HepG2 (cell line): ENCODE data around the gene NEURL1. TPM values are rescaled to one million over a fixed set of nuclear protein-coding genes. Genes with fewer than 3 reads are reported as not detected.

Experiments used
- CBFB ChIP-seq: sonication (generic); formaldehyde crosslinking; IDR thresholded peaks from 2 replicates; pipeline ENCODE4 v1.4.0; 2020; ENCODE audit warnings: missing genetic modification reagents
- FOXA3 ChIP-seq: IDR thresholded peaks from 2 replicates; pipeline ENCODE4 v1.6.1; 2016; ENCODE audit warnings: missing genetic modification reagents, missing compliant biosample characterization
- FOXO1 ChIP-seq: sonication (generic); formaldehyde crosslinking; IDR thresholded peaks from 2 replicates; pipeline ENCODE4 v1.4.0; 2020; ENCODE audit warnings: missing genetic modification reagents
- FOXP1 ChIP-seq, 2 experiments: fragments of 450-650 bp in 1 of 2; IDR thresholded peaks; 2 replicates each; pipeline ENCODE4 v1.6.1; 2017 to 2018; ENCODE audit warnings: antibody characterized with exemption in 1 of 2
- GFI1 ChIP-seq: sonication (generic); formaldehyde crosslinking; IDR thresholded peaks from 2 replicates; pipeline ENCODE4 v1.5.0; 2020; ENCODE audit warnings: missing genetic modification reagents, mild to moderate bottlenecking, borderline replicate concordance
- HNRNPH1 ChIP-seq: fragments of 200-400 bp; formaldehyde crosslinking; optimal IDR thresholded peaks from 2 replicates; pipeline ENCODE3; 2017; ENCODE audit warnings: mild to moderate bottlenecking, low read depth, low read length
- IKZF1 ChIP-seq: fragments of 450-650 bp; IDR thresholded peaks from 2 replicates; pipeline ENCODE4 v1.7.1; 2016
- KLF6 ChIP-seq: IDR thresholded peaks from 2 replicates; pipeline ENCODE4 v1.8.0; 2016; ENCODE audit warnings: missing biosample characterization, missing genetic modification reagents
- PITX1 ChIP-seq: sonication (generic); formaldehyde crosslinking; IDR thresholded peaks from 2 replicates; pipeline ENCODE4 v1.5.1; 2020; ENCODE audit warnings: mild to moderate bottlenecking, missing genetic modification reagents
- RXRB ChIP-seq: IDR thresholded peaks from 2 replicates; pipeline ENCODE4 v1.6.1; 2016; ENCODE audit warnings: borderline replicate concordance, missing genetic modification reagents, missing compliant biosample characterization
- SALL1 ChIP-seq: sonication (generic); formaldehyde crosslinking; IDR thresholded peaks from 2 replicates; pipeline ENCODE4 v1.8.0; 2022; ENCODE audit warnings: mild to moderate bottlenecking, missing genetic modification reagents
- SP5 ChIP-seq: IDR thresholded peaks from 2 replicates; pipeline ENCODE4 v1.6.1; 2016; ENCODE audit warnings: low read depth, borderline replicate concordance
- THAP11 ChIP-seq: IDR thresholded peaks from 2 replicates; pipeline ENCODE4 v1.6.1; 2016; ENCODE audit warnings: missing biosample characterization, missing genetic modification reagents
- ZMAT5 ChIP-seq: sonication (generic); formaldehyde crosslinking; IDR thresholded peaks from 2 replicates; pipeline ENCODE4 v1.5.0; 2020; ENCODE audit warnings: mild to moderate bottlenecking, low read depth, missing genetic modification reagents, borderline replicate concordance
- ZNF124 ChIP-seq: sonication (generic); formaldehyde crosslinking; IDR thresholded peaks from 2 replicates; pipeline ENCODE4 v1.4.0; 2020; ENCODE audit warnings: missing genetic modification reagents
- ZNF292 ChIP-seq: sonication (generic); formaldehyde crosslinking; IDR thresholded peaks from 2 replicates; pipeline ENCODE4 v1.8.1; 2022; ENCODE audit warnings: mild to moderate bottlenecking, low read depth, missing genetic modification reagents, borderline replicate concordance
- ZNF512B ChIP-seq: sonication (generic); formaldehyde crosslinking; IDR thresholded peaks from 2 replicates; pipeline ENCODE4 v1.5.1; 2020; ENCODE audit warnings: missing genetic modification reagents, mild to moderate bottlenecking, borderline replicate concordance
- ZNF614 ChIP-seq: IDR thresholded peaks from 2 replicates; pipeline ENCODE4 v1.6.1; 2018; ENCODE audit warnings: missing biosample characterization, missing genetic modification reagents, inconsistent platforms, borderline replicate concordance
- ZNF615 ChIP-seq: sonication (generic); formaldehyde crosslinking; IDR thresholded peaks from 2 replicates; pipeline ENCODE4 v1.5.0; 2020; ENCODE audit warnings: mild to moderate bottlenecking, missing genetic modification reagents, borderline replicate concordance
- polyA plus RNA-seq, 8 experiments: library from polyadenylated mRNA; depleted of rRNA in 3 of 8; stranded (reverse) in 7 of 8; unstranded in 1 of 8; fragments of >200 nt; fragmentation: Illumina TruSeq in 4 of 8; extraction: Trizol in 4 of 8; gene quantifications; 2 replicates each; pipeline versions ENCODE4 v1.2.1 to v1.2.3, GENCODE V29; 2011 to 2016; ENCODE audit warnings: low read depth in 4 of 8, missing spikeins in 1 of 8, mixed read lengths in 1 of 8; ENCODE audit not compliant: insufficient read depth in 1 of 8
- total RNA-seq, 5 experiments: library from RNA; depleted of rRNA; stranded (reverse); fragments of >200 nt; fragmentation: Illumina TruSeq; extraction: Trizol; gene quantifications; 2 replicates each; pipeline ENCODE4 v1.2.3, GENCODE V29; 2016; ENCODE audit warnings: low read depth in 1 of 5
- TF ChIP-seq, protein P1 (sequence below): sonication (generic); formaldehyde crosslinking; IDR thresholded peaks from 2 replicates; pipeline ENCODE4 v1.5.1; 2020; ENCODE audit warnings: mild to moderate bottlenecking, moderate library complexity, missing genetic modification reagents
- TF ChIP-seq, protein P2 (sequence below): sonication (generic); formaldehyde crosslinking; IDR thresholded peaks from 2 replicates; pipeline ENCODE4 v1.5.1; 2020; ENCODE audit warnings: mild to moderate bottlenecking, missing genetic modification reagents, borderline replicate concordance

Gene NEURL1
- total and polyA plus RNA-seq, 2 of the 13 experiments (the other 11 are each of a cell fraction or from before 2014, with no cell fraction given), result not detected

- TF ChIP-seq ZNF614 (CRISPR knock-in tag) (no peak), ZMAT5 (CRISPR knock-in tag) (no peak), FOXA3 (peak; percentile 96), IKZF1 (no peak), ZNF615 (no peak), HNRNPH1 (no peak), ZNF292 (peak; percentile 53; the same call in 1 of the 2 replicates), THAP11 (CRISPR knock-in tag) (peak; percentile 67), SP5 (peak; percentile 40; the same call in 1 of the 2 replicates), ZNF124 (CRISPR knock-in tag) (peak; percentile 87; the same call in 1 of the 2 replicates), KLF6 (CRISPR knock-in tag) (no peak), SALL1 (CRISPR knock-in tag) (peak; percentile 62), CBFB (CRISPR knock-in tag) (peak; percentile 64; the same call in 1 of the 2 replicates), ZNF512B (CRISPR knock-in tag) (0 out of 2 replicates have a peak, but pooled peaks have one; percentile 62), FOXP1 (IDR thresholded peaks at IDR 0.05) (no peak), FOXP1 (CRISPR knock-in tag; IDR thresholded peaks at IDR 0.05) (peak; percentile 74; the same call in 1 of the 2 replicates), RXRB (peak; percentile 74), PITX1 (peak; percentile 56; the same call in 1 of the 2 replicates), GFI1 (CRISPR knock-in tag) (0 out of 2 replicates have a peak, but pooled peaks have one; percentile 39), FOXO1 (peak; percentile 67; the same call in 1 of the 2 replicates)
- TF ChIP-seq, protein P1, sequence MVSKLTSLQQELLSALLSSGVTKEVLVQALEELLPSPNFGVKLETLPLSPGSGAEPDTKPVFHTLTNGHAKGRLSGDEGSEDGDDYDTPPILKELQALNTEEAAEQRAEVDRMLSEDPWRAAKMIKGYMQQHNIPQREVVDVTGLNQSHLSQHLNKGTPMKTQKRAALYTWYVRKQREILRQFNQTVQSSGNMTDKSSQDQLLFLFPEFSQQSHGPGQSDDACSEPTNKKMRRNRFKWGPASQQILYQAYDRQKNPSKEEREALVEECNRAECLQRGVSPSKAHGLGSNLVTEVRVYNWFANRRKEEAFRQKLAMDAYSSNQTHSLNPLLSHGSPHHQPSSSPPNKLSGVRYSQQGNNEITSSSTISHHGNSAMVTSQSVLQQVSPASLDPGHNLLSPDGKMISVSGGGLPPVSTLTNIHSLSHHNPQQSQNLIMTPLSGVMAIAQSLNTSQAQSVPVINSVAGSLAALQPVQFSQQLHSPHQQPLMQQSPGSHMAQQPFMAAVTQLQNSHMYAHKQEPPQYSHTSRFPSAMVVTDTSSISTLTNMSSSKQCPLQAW (CRISPR knock-in tag), result peak; percentile 90
- TF ChIP-seq, protein P2, sequence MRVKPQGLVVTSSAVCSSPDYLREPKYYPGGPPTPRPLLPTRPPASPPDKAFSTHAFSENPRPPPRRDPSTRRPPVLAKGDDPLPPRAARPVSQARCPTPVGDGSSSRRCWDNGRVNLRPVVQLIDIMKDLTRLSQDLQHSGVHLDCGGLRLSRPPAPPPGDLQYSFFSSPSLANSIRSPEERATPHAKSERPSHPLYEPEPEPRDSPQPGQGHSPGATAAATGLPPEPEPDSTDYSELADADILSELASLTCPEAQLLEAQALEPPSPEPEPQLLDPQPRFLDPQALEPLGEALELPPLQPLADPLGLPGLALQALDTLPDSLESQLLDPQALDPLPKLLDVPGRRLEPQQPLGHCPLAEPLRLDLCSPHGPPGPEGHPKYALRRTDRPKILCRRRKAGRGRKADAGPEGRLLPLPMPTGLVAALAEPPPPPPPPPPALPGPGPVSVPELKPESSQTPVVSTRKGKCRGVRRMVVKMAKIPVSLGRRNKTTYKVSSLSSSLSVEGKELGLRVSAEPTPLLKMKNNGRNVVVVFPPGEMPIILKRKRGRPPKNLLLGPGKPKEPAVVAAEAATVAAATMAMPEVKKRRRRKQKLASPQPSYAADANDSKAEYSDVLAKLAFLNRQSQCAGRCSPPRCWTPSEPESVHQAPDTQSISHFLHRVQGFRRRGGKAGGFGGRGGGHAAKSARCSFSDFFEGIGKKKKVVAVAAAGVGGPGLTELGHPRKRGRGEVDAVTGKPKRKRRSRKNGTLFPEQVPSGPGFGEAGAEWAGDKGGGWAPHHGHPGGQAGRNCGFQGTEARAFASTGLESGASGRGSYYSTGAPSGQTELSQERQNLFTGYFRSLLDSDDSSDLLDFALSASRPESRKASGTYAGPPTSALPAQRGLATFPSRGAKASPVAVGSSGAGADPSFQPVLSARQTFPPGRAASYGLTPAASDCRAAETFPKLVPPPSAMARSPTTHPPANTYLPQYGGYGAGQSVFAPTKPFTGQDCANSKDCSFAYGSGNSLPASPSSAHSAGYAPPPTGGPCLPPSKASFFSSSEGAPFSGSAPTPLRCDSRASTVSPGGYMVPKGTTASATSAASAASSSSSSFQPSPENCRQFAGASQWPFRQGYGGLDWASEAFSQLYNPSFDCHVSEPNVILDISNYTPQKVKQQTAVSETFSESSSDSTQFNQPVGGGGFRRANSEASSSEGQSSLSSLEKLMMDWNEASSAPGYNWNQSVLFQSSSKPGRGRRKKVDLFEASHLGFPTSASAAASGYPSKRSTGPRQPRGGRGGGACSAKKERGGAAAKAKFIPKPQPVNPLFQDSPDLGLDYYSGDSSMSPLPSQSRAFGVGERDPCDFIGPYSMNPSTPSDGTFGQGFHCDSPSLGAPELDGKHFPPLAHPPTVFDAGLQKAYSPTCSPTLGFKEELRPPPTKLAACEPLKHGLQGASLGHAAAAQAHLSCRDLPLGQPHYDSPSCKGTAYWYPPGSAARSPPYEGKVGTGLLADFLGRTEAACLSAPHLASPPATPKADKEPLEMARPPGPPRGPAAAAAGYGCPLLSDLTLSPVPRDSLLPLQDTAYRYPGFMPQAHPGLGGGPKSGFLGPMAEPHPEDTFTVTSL (CRISPR knock-in tag), result peak; percentile 85; the same call in 1 of the 2 replicates
These were observed 83.4 kb downstream of the NEURL1 start (continued) for GRCh38 chr10:103576862-103577261.
